Neuronal stem cell (in vitro differentiated cells): Measurements from ENCODE around the gene KIF12.

ENCODE experiments used
- DNase-seq: peaks from one replicate; pipeline ENCODE4 v3.0.0-alpha.2; 2013; ENCODE audit warnings: low spot score
- H2AFZ ChIP-seq: one replicate; pipeline ENCODE4 v1.6.1; 2013; ENCODE audit warnings: mild to moderate bottlenecking, low read length, inconsistent platforms
- H2AK5ac ChIP-seq: 2 replicates; pipeline ENCODE4 v1.6.1; 2013; ENCODE audit warnings: low read depth, mild to moderate bottlenecking, inconsistent platforms, low read length, moderate library complexity, mixed read lengths
- H2BK120ac ChIP-seq: 2 replicates; pipeline ENCODE4 v1.6.1; 2013; ENCODE audit warnings: low read depth, mild to moderate bottlenecking, inconsistent platforms, low read length, moderate library complexity, mixed read lengths
- H2BK12ac ChIP-seq: one replicate; pipeline ENCODE4 v1.6.1; 2013; ENCODE audit warnings: low read length, inconsistent platforms
- H2BK15ac ChIP-seq: 2 replicates; pipeline ENCODE4 v1.6.1; 2013; ENCODE audit warnings: mild to moderate bottlenecking, low read length, inconsistent platforms, mixed read lengths
- H2BK5ac ChIP-seq: one replicate; pipeline ENCODE4 v1.6.1; 2013; ENCODE audit warnings: inconsistent platforms, mild to moderate bottlenecking, low read length, moderate library complexity
- H3K14ac ChIP-seq: one replicate; pipeline ENCODE4 v1.6.1; 2013; ENCODE audit warnings: low read length, inconsistent platforms
- H3K18ac ChIP-seq: 2 replicates; pipeline ENCODE4 v1.6.1; 2013; ENCODE audit warnings: low read length, inconsistent platforms
- H3K23ac ChIP-seq: 2 replicates; pipeline ENCODE4 v1.6.1; 2013; ENCODE audit warnings: low read depth, mild to moderate bottlenecking, mixed read lengths, low read length, inconsistent platforms; ENCODE audit not compliant: poor library complexity
- H3K27ac ChIP-seq: replicated peaks from 3 replicates; pipeline ENCODE4 v1.5.1; 2013; ENCODE audit warnings: low read length, inconsistent platforms
- H3K27me3 ChIP-seq, 3 experiments: 2 replicates each; pipeline ENCODE4 v1.6.1; 2013; ENCODE audit warnings: low read length in 3 of 3, mild to moderate bottlenecking in 2 of 3, inconsistent platforms in 1 of 3, low read depth in 1 of 3, mixed read lengths in 1 of 3, moderate library complexity in 1 of 3; ENCODE audit not compliant: control insufficient read depth in 3 of 3, insufficient read depth in 3 of 3
- H3K36me3 ChIP-seq, 2 donors: replicated peaks in 1 of 2; 2 replicates each; pipeline ENCODE4 v1.6.1; 2013; ENCODE audit warnings: low read length in 2 of 2; ENCODE audit not compliant: control insufficient read depth in 2 of 2, insufficient read depth in 2 of 2
- H3K4ac ChIP-seq: 2 replicates; pipeline ENCODE4 v1.6.1; 2013; ENCODE audit warnings: inconsistent platforms, mild to moderate bottlenecking, low read length, moderate library complexity
- H3K4me1 ChIP-seq, 2 donors: 1 replicate in 1 of 2; 2 replicates in 1 of 2; pipeline ENCODE4 v1.6.1; 2013; ENCODE audit warnings: low read length in 2 of 2, low read depth in 1 of 2; ENCODE audit not compliant: control insufficient read depth in 2 of 2, insufficient read depth in 1 of 2
- H3K4me2 ChIP-seq: one replicate; pipeline ENCODE4 v1.6.1; 2013; ENCODE audit warnings: mild to moderate bottlenecking, low read length, inconsistent platforms; ENCODE audit not compliant: insufficient read depth, poor library complexity, severe bottlenecking
- H3K4me3 ChIP-seq, 2 donors: 2 replicates each; pipeline ENCODE4 v1.5.1; 2013; ENCODE audit warnings: low read length in 2 of 2, mild to moderate bottlenecking in 2 of 2, inconsistent platforms in 1 of 2, moderate library complexity in 1 of 2
- H3K79me1 ChIP-seq: one replicate; pipeline ENCODE4 v1.6.1; 2013; ENCODE audit warnings: low read depth, mild to moderate bottlenecking, inconsistent platforms, low read length, moderate library complexity
- H3K9ac ChIP-seq: one replicate; pipeline ENCODE4 v1.6.1; 2013; ENCODE audit warnings: mild to moderate bottlenecking, low read depth, low read length, inconsistent platforms; ENCODE audit not compliant: poor library complexity
- H3K9me3 ChIP-seq, 2 donors: replicated peaks in 1 of 2; 2 replicates each; pipeline versions ENCODE3 to v1.6.1; 2013; ENCODE audit warnings: low read length in 2 of 2, mild to moderate bottlenecking in 2 of 2, inconsistent platforms in 1 of 2, low read depth in 1 of 2, mixed read lengths in 1 of 2, moderate library complexity in 1 of 2; ENCODE audit not compliant: control insufficient read depth in 2 of 2, insufficient read depth in 1 of 2
- H4K8ac ChIP-seq: one replicate; pipeline ENCODE4 v1.6.1; 2013; ENCODE audit warnings: low read depth, mild to moderate bottlenecking, inconsistent platforms, low read length, moderate library complexity
- H4K91ac ChIP-seq: one replicate; pipeline ENCODE4 v1.6.1; 2013; ENCODE audit warnings: low read length, low read depth, mild to moderate bottlenecking, inconsistent platforms; ENCODE audit not compliant: poor library complexity
- WGBS, 2 donors: extraction: QIAGEN DNeasy Blood & Tissue Kit; methylation state at CpG; one replicate each; pipeline ENCODE4 v1.1.7; 2013; ENCODE audit warnings: missing lambda C conversion rate in 2 of 2, mixed read lengths in 1 of 2; ENCODE audit not compliant: insufficient read length in 2 of 2, insufficient replicate concordance in 1 of 2; ENCODE audit errors: extremely low coverage in 2 of 2; 5-methylcytosine and 5-hydroxymethylcytosine counted together

KIF12 gene

GRCh38 chr9:114137831-114138230 lies 38.7 kb upstream of the KIF12 start:
- Histone ChIP-seq H2AFZ (no peak overlapping the region), H2BK120ac (no peak overlapping the region), H3K14ac (no peak overlapping the region), H3K9ac (no peak overlapping the region), H3K18ac (no peak overlapping the region), H3K9me3 (peaks cover 0 to 5% of the 10 kb centered on the region in 2 donors), H2BK5ac (no peak overlapping the region), H3K23ac (no peak overlapping the region), H3K79me1 (no peaks in the 10 kb centered on the region), H4K8ac (no peak overlapping the region), H3K4ac (no peak overlapping the region), H3K36me3 (no peaks in the 10 kb centered on the region), H3K4me2 (no peak overlapping the region), H4K91ac (no peak overlapping the region), H3K27ac (no peak overlapping the region), H2BK15ac (no peak overlapping the region), H2AK5ac (no peak overlapping the region), H3K4me3 (no peak overlapping the region), H2BK12ac (no peak overlapping the region), H3K4me1 (no peaks in the 10 kb centered on the region), H3K27me3 (peaks cover 0 to 56% (median 0%) of the 10 kb centered on the region in 3 experiments)
- DNase-seq = no peak
- no CpG with 5 or more reads among the region's 6 CpGs for WGBS, 2 donors

DNA sequence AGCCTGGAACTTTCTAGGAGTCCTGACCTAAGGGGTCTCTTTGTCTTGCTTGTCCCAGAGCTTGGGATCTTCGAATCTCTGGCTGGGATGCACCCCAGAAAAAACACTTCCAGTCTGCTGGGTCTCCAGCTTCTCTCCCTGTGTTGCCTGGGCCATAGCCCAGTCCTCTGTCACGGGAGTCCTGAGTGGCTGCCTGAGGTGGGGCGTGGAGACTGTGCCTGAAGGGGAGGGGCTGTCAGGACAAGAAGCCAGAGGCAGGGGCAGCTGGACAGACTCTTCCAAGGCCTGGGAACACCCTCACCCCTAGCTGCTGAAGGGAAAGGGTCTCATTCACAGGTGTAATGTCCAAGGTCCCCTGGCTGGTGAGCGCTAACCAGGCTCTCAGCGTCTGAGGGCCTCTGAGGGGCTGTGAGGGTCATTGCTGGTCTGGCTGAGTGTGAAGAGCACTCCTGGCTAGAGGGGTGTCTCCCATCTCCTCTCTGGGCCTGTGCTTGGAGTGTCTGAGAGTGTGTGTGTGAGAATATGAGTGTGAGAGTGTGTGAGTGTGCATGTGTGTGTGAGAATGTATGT lies 35.8 kb upstream of the KIF12 start:
- H3K79me1 ChIP-seq = no peaks in the 10 kb centered on the region

DNA sequence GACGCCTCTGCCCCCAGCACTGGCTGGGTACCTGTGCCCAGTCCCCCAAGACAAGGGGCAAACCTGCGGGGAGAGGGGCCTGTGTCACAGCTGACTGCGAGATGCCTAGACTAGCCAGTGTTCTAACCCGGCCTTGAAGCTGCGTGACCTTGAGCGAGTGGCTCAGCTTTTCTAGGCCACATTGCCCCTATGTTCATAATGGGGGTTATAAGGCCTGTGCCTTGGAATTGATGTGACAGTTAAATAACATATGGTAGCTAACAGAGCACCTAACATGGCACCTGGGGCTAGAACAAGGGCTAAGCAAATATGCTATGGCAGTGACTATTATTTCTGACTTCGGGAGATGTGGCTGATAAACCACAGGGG lies 33.4 kb upstream of the KIF12 start:
- Histone ChIP-seq H3K4me3 (no peak overlapping the region), H3K18ac (peak overlapping the region; percentile 71), H3K14ac (no peak overlapping the region), H4K91ac (no peak overlapping the region), H2BK15ac (no peak overlapping the region), H2BK5ac (no peak overlapping the region), H2AK5ac (no peak overlapping the region), H3K27ac (no peak overlapping the region), H3K4me1 (no peaks in the 10 kb centered on the region), H3K23ac (peak overlapping the region; percentile 28), H3K79me1 (no peaks in the 10 kb centered on the region), H2BK120ac (no peak overlapping the region), H3K36me3 (no peaks in the 10 kb centered on the region), H2BK12ac (no peak overlapping the region), H3K9ac (no peak overlapping the region), H3K4ac (no peak overlapping the region), H2AFZ (no peak overlapping the region), H4K8ac (no peak overlapping the region), H3K9me3 (peaks cover 2 to 5% of the 10 kb centered on the region in 2 donors), H3K27me3 (peaks cover 0 to 44% (median 0%) of the 10 kb centered on the region in 3 experiments), H3K4me2 (no peak overlapping the region)
- DNase-seq = no peak
- WGBS, 2 donors = no CpG with 5 or more reads among the region's 7 CpGs

More for the DNA sequence above, 35.8 kb upstream of the KIF12 start:
- H3K4me1 ChIP-seq = no peaks in the 10 kb centered on the region
- no peak overlapping the region for H3K9ac ChIP-seq
- no peak overlapping the region for H2BK12ac ChIP-seq
- H3K18ac ChIP-seq = peak overlapping the region; percentile 44
- H3K9me3 ChIP-seq = peaks cover 2 to 5% of the 10 kb centered on the region in 2 donors
- no peak overlapping the region for H3K4ac ChIP-seq
- no peak overlapping the region for H4K91ac ChIP-seq
- H3K4me2 ChIP-seq = no peak overlapping the region
- H4K8ac ChIP-seq = no peak overlapping the region
- H3K27ac ChIP-seq = no peak overlapping the region
- peak overlapping the region; percentile 35 for H2BK15ac ChIP-seq
- H2AFZ ChIP-seq = no peak overlapping the region
- no peak overlapping the region for H3K14ac ChIP-seq
- H2BK120ac ChIP-seq = no peak overlapping the region
- H2BK5ac ChIP-seq = no peak overlapping the region
- no peaks in the 10 kb centered on the region for H3K36me3 ChIP-seq
- H3K23ac ChIP-seq = no peak overlapping the region
- no peak overlapping the region for H3K4me3 ChIP-seq
- WGBS, 2 donors = no CpG with 5 or more reads among the region's 5 CpGs
- DNase-seq = no peak
- peak overlapping the region; percentile 37 for H2AK5ac ChIP-seq
- peaks cover 0 to 43% (median 0%) of the 10 kb centered on the region in 3 experiments for H3K27me3 ChIP-seq

DNA sequence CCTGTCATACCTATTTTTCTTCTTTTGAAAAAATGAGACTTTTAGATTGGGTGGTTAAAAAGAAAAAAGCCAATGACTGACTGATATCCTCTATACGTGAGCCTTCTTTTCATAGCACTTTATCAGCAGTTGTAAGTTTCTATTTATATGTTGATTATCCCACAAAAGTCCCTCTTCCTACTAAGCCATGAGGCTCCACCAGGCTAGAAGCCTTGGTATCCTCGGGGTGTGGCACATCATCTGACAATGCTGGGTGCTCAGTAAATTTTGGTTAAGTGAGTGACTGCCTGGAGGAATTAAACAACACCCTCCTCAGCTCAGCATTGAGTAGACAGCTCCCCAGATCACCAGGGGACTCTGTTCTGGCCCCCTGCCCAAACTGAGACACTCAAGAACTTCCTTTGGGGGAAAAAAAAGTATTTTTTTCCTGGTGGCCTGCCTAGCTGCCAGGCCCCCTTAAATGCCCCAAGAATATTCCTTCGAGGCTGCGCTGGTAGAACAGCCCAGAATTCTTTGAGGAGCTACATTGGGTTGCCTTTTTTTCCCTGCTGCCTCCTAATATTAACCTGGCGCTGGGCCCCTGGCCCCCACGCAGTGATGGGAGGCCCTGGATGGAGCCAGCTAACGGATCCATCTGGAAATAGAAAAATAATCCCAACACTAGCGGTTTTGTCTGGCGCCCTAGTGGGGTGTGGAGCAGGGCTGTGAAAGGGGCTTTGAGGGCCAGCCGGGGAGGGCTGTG lies 32.9 kb upstream of the KIF12 start:
- H3K18ac ChIP-seq = peak overlapping the region; percentile 71
- no CpG with 5 or more reads among the region's 10 CpGs for WGBS, 2 donors
- no peak overlapping the region for H4K8ac ChIP-seq
- no peak overlapping the region for H3K27ac ChIP-seq
- H2AFZ ChIP-seq = no peak overlapping the region
- peaks cover 2 to 5% of the 10 kb centered on the region in 2 donors for H3K9me3 ChIP-seq
- no peak overlapping the region for H3K4me2 ChIP-seq
- no peak for DNase-seq
- H4K91ac ChIP-seq = no peak overlapping the region
- H2BK120ac ChIP-seq = no peak overlapping the region
- H3K4ac ChIP-seq = no peak overlapping the region
- H3K36me3 ChIP-seq = no peaks in the 10 kb centered on the region
- H3K4me3 ChIP-seq = no peak overlapping the region
- peak overlapping the region; percentile 28 for H3K23ac ChIP-seq
- H2BK15ac ChIP-seq = no peak overlapping the region
- H3K27me3 ChIP-seq = peaks cover 0 to 41% (median 0%) of the 10 kb centered on the region in 3 experiments
- no peak overlapping the region for H3K14ac ChIP-seq
- no peak overlapping the region for H2BK5ac ChIP-seq
- H3K79me1 ChIP-seq = no peaks in the 10 kb centered on the region
- no peak overlapping the region for H2AK5ac ChIP-seq
- no peaks in the 10 kb centered on the region for H3K4me1 ChIP-seq
- no peak overlapping the region for H2BK12ac ChIP-seq
- H3K9ac ChIP-seq = no peak overlapping the region
